Neuronal stem cell (in vitro differentiated cells): ENCODE results near the gene ZNF70.
A peak's percentile ranks its signal among the peaks of the same experiment; 100 is the strongest.

Experiments
- DNase-seq: peaks from one replicate; pipeline ENCODE4 v3.0.0-alpha.2; 2013; ENCODE audit warnings: low spot score
- H2AFZ ChIP-seq: one replicate; pipeline ENCODE4 v1.6.1; 2013; ENCODE audit warnings: mild to moderate bottlenecking, low read length, inconsistent platforms
- H2AK5ac ChIP-seq: 2 replicates; pipeline ENCODE4 v1.6.1; 2013; ENCODE audit warnings: low read depth, mild to moderate bottlenecking, inconsistent platforms, low read length, moderate library complexity, mixed read lengths
- H2BK120ac ChIP-seq: 2 replicates; pipeline ENCODE4 v1.6.1; 2013; ENCODE audit warnings: low read depth, mild to moderate bottlenecking, inconsistent platforms, low read length, moderate library complexity, mixed read lengths
- H2BK12ac ChIP-seq: one replicate; pipeline ENCODE4 v1.6.1; 2013; ENCODE audit warnings: low read length, inconsistent platforms
- H2BK15ac ChIP-seq: 2 replicates; pipeline ENCODE4 v1.6.1; 2013; ENCODE audit warnings: mild to moderate bottlenecking, low read length, inconsistent platforms, mixed read lengths
- H2BK5ac ChIP-seq: one replicate; pipeline ENCODE4 v1.6.1; 2013; ENCODE audit warnings: inconsistent platforms, mild to moderate bottlenecking, low read length, moderate library complexity
- H3K14ac ChIP-seq: one replicate; pipeline ENCODE4 v1.6.1; 2013; ENCODE audit warnings: low read length, inconsistent platforms
- H3K18ac ChIP-seq: 2 replicates; pipeline ENCODE4 v1.6.1; 2013; ENCODE audit warnings: low read length, inconsistent platforms
- H3K23ac ChIP-seq: 2 replicates; pipeline ENCODE4 v1.6.1; 2013; ENCODE audit warnings: low read depth, mild to moderate bottlenecking, mixed read lengths, low read length, inconsistent platforms; ENCODE audit not compliant: poor library complexity
- H3K27ac ChIP-seq: replicated peaks from 3 replicates; pipeline ENCODE4 v1.5.1; 2013; ENCODE audit warnings: low read length, inconsistent platforms
- H3K27me3 ChIP-seq, 3 experiments: 2 replicates each; pipeline ENCODE4 v1.6.1; 2013; ENCODE audit warnings: low read length in 3 of 3, mild to moderate bottlenecking in 2 of 3, inconsistent platforms in 1 of 3, low read depth in 1 of 3, mixed read lengths in 1 of 3, moderate library complexity in 1 of 3; ENCODE audit not compliant: control insufficient read depth in 3 of 3, insufficient read depth in 3 of 3
- H3K36me3 ChIP-seq, 2 donors: replicated peaks in 1 of 2; 2 replicates each; pipeline ENCODE4 v1.6.1; 2013; ENCODE audit warnings: low read length in 2 of 2; ENCODE audit not compliant: control insufficient read depth in 2 of 2, insufficient read depth in 2 of 2
- H3K4ac ChIP-seq: 2 replicates; pipeline ENCODE4 v1.6.1; 2013; ENCODE audit warnings: inconsistent platforms, mild to moderate bottlenecking, low read length, moderate library complexity
- H3K4me1 ChIP-seq, 2 donors: 1 replicate in 1 of 2; 2 replicates in 1 of 2; pipeline ENCODE4 v1.6.1; 2013; ENCODE audit warnings: low read length in 2 of 2, low read depth in 1 of 2; ENCODE audit not compliant: control insufficient read depth in 2 of 2, insufficient read depth in 1 of 2
- H3K4me2 ChIP-seq: one replicate; pipeline ENCODE4 v1.6.1; 2013; ENCODE audit warnings: mild to moderate bottlenecking, low read length, inconsistent platforms; ENCODE audit not compliant: insufficient read depth, poor library complexity, severe bottlenecking
- H3K4me3 ChIP-seq, 2 donors: 2 replicates each; pipeline ENCODE4 v1.5.1; 2013; ENCODE audit warnings: low read length in 2 of 2, mild to moderate bottlenecking in 2 of 2, inconsistent platforms in 1 of 2, moderate library complexity in 1 of 2
- H3K79me1 ChIP-seq: one replicate; pipeline ENCODE4 v1.6.1; 2013; ENCODE audit warnings: low read depth, mild to moderate bottlenecking, inconsistent platforms, low read length, moderate library complexity
- H3K9ac ChIP-seq: one replicate; pipeline ENCODE4 v1.6.1; 2013; ENCODE audit warnings: mild to moderate bottlenecking, low read depth, low read length, inconsistent platforms; ENCODE audit not compliant: poor library complexity
- H3K9me3 ChIP-seq, 2 donors: replicated peaks in 1 of 2; 2 replicates each; pipeline versions ENCODE3 to v1.6.1; 2013; ENCODE audit warnings: low read length in 2 of 2, mild to moderate bottlenecking in 2 of 2, inconsistent platforms in 1 of 2, low read depth in 1 of 2, mixed read lengths in 1 of 2, moderate library complexity in 1 of 2; ENCODE audit not compliant: control insufficient read depth in 2 of 2, insufficient read depth in 1 of 2
- H4K8ac ChIP-seq: one replicate; pipeline ENCODE4 v1.6.1; 2013; ENCODE audit warnings: low read depth, mild to moderate bottlenecking, inconsistent platforms, low read length, moderate library complexity
- H4K91ac ChIP-seq: one replicate; pipeline ENCODE4 v1.6.1; 2013; ENCODE audit warnings: low read length, low read depth, mild to moderate bottlenecking, inconsistent platforms; ENCODE audit not compliant: poor library complexity
- WGBS, 2 donors: extraction: QIAGEN DNeasy Blood & Tissue Kit; methylation state at CpG; one replicate each; pipeline ENCODE4 v1.1.7; 2013; ENCODE audit warnings: missing lambda C conversion rate in 2 of 2, mixed read lengths in 1 of 2; ENCODE audit not compliant: insufficient read length in 2 of 2, insufficient replicate concordance in 1 of 2; ENCODE audit errors: extremely low coverage in 2 of 2; 5-methylcytosine and 5-hydroxymethylcytosine counted together

ZNF70 gene

DNA sequence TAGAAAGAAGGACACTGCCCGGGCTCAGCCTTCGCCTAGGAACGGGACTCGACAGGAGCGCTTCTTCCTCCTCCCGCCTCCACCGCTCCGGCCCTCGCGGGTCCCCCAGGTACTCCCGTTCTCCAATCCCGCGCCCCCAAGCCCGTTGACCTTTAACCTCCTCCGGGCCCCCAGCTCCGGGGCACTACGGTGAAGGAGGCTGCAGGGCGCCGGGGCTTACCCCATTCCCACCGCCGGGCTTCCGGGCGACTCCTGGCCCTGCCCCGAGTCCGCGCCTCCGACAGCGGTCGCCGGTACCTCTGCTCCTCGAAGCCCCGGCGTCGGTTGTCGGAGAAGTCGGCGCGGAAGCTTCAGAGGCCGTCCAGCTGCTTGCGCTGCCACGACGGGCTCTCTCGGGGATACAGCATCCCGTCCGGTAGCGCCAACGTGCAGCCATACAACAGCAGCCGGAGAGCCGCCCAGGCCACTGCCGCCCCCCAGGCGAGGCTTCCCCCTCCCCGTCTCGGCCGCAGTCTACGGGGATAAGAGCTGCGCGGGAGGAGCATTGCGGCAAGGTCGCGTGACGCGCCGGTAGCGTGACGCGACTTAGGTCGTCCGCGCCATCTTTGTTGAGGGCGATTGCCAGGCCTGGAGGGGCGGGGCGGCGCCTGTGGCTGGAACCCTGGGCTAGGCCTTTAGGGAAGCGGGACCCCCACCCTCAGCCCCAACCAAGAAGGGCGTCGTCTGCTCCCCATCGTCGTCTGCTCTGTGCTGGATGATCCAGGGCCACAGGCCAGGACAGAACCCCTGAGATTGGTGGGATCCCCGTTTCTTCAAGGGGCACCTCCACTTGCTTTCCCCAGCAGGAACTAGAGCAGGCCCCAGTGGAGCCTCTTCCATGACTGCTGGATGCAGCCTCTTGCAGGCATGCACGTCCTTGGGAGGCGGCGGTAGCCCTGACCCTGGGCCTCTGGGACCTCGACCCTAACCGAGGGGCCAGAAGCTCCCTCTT lies 33.8 kb downstream of the ZNF70 start:
- H3K27me3 ChIP-seq, result no peaks in the 10 kb centered on the region
- H2BK12ac ChIP-seq, result no peak overlapping the region
- peaks cover 9% of the 10 kb centered on the region for H3K79me1 ChIP-seq
- H3K27ac ChIP-seq, result no peak overlapping the region
- WGBS, 2 donors, result no CpG with 5 or more reads among the region's 84 CpGs
- H3K14ac ChIP-seq, result peak overlapping the region; percentile 87
- H4K8ac ChIP-seq, result peak overlapping the region; percentile 94
- peak overlapping the region; percentile 26 for H2BK120ac ChIP-seq
- DNase-seq, result peak; percentile 86
- peak overlapping the region; percentile 75 for H2AK5ac ChIP-seq
- H3K9ac ChIP-seq, result peak overlapping the region; percentile 93
- peaks cover 9 to 33% of the 10 kb centered on the region in 2 donors for H3K36me3 ChIP-seq
- H3K4me2 ChIP-seq, result peak overlapping the region; percentile 77
- peak overlapping the region; percentile 14 for H2BK15ac ChIP-seq
- H4K91ac ChIP-seq, result no peak overlapping the region
- peak overlapping the region; percentile 95 for H3K18ac ChIP-seq
- peak overlapping the region; percentile 5 for H3K4ac ChIP-seq
- peak overlapping the region; percentile 100 for H2AFZ ChIP-seq
- H3K23ac ChIP-seq, result peak overlapping the region; percentile 95
- peaks cover 0 to 2% of the 10 kb centered on the region in 2 donors for H3K4me1 ChIP-seq
- H3K9me3 ChIP-seq, result no peaks in the 10 kb centered on the region
- H3K4me3 ChIP-seq, result peak overlapping the region; percentile 77 to 89
- H2BK5ac ChIP-seq, result peak overlapping the region; percentile 8

- WGBS, 2 donors, result no CpG with 5 or more reads among the region's 18 CpGs
- peaks cover 0 to 2% of the 10 kb centered on the region in 2 donors for H3K4me1 ChIP-seq
- no peak overlapping the region for H2BK5ac ChIP-seq
- H3K79me1 ChIP-seq, result peaks cover 9% of the 10 kb centered on the region
- H3K27ac ChIP-seq, result no peak overlapping the region
- H4K91ac ChIP-seq, result no peak overlapping the region
- H3K4ac ChIP-seq, result no peak overlapping the region
- DNase-seq, result no peak
- no peak overlapping the region for H3K9ac ChIP-seq
- no peak overlapping the region for H4K8ac ChIP-seq
- no peaks in the 10 kb centered on the region for H3K27me3 ChIP-seq
- H3K4me2 ChIP-seq, result peak overlapping the region; percentile 77
- H2BK15ac ChIP-seq, result no peak overlapping the region
- no peaks in the 10 kb centered on the region for H3K9me3 ChIP-seq
- H3K23ac ChIP-seq, result no peak overlapping the region
- H2AFZ ChIP-seq, result no peak overlapping the region
- H2AK5ac ChIP-seq, result no peak overlapping the region
- H3K36me3 ChIP-seq, result peaks cover 11 to 45% of the 10 kb centered on the region in 2 donors
- no peak overlapping the region for H3K18ac ChIP-seq
- H3K4me3 ChIP-seq, result peak overlapping the region in 1 of 2 donors; percentile 77
- no peak overlapping the region for H3K14ac ChIP-seq
- H2BK12ac ChIP-seq, result no peak overlapping the region
- no peak overlapping the region for H2BK120ac ChIP-seq
Measured at GRCh38 chr22:23715806-23716375, 35.0 kb downstream of the ZNF70 start.

GRCh38 chr22:23714596-23715578 lies 36.0 kb downstream of the ZNF70 start:
- H4K91ac ChIP-seq, result no peak overlapping the region
- no peak overlapping the region for H3K14ac ChIP-seq
- peak overlapping the region; percentile 38 for H3K9ac ChIP-seq
- H3K4me3 ChIP-seq, result no peak overlapping the region
- H3K9me3 ChIP-seq, result no peaks in the 10 kb centered on the region
- no peak overlapping the region for H2AK5ac ChIP-seq
- peak overlapping the region; percentile 39 for H3K23ac ChIP-seq
- no peak overlapping the region for H2BK15ac ChIP-seq
- no peak for DNase-seq
- H2BK5ac ChIP-seq, result no peak overlapping the region
- H3K79me1 ChIP-seq, result peaks cover 9% of the 10 kb centered on the region
- H3K36me3 ChIP-seq, result peaks cover 13 to 55% of the 10 kb centered on the region in 2 donors
- H3K27me3 ChIP-seq, result no peaks in the 10 kb centered on the region
- no peak overlapping the region for H2AFZ ChIP-seq
- no CpG with 5 or more reads among the region's 23 CpGs for WGBS, 2 donors
- no peak overlapping the region for H3K4me2 ChIP-seq
- H3K27ac ChIP-seq, result no peak overlapping the region
- H4K8ac ChIP-seq, result no peak overlapping the region
- H2BK120ac ChIP-seq, result no peak overlapping the region
- no peak overlapping the region for H2BK12ac ChIP-seq
- H3K18ac ChIP-seq, result no peak overlapping the region
- no peak overlapping the region for H3K4ac ChIP-seq
- peaks cover 0 to 2% of the 10 kb centered on the region in 2 donors for H3K4me1 ChIP-seq
